Muscle layer of colon (tissue), 2 donors: Measurements from ENCODE around the gene RNU5D-1.

Source experiments
- H3K27ac ChIP-seq: one replicate; pipeline ENCODE4 v1.7.0; 2013; ENCODE audit warnings: low read depth, mild to moderate bottlenecking, low read length, moderate library complexity
- H3K27me3 ChIP-seq, 2 donors: one replicate each; pipeline ENCODE4 v1.7.0; 2013; ENCODE audit warnings: low read length in 2 of 2, mild to moderate bottlenecking in 2 of 2; ENCODE audit not compliant: insufficient read depth in 2 of 2, control insufficient read depth in 1 of 2
- H3K36me3 ChIP-seq: one replicate; pipeline ENCODE4 v1.7.0; 2013; ENCODE audit warnings: mild to moderate bottlenecking, low read length; ENCODE audit not compliant: insufficient read depth
- H3K4me1 ChIP-seq: one replicate; pipeline ENCODE4 v1.7.0; 2013; ENCODE audit warnings: mild to moderate bottlenecking, low read length; ENCODE audit not compliant: insufficient read depth
- H3K4me3 ChIP-seq, 2 donors: one replicate each; pipeline ENCODE4 v1.7.0; 2013; ENCODE audit warnings: low read length in 2 of 2, low read depth in 1 of 2, mild to moderate bottlenecking in 1 of 2, moderate library complexity in 1 of 2
- H3K9ac ChIP-seq: one replicate; pipeline ENCODE4 v1.7.0; 2013; ENCODE audit warnings: low read length
- H3K9me3 ChIP-seq: one replicate; pipeline ENCODE4 v1.7.0; 2013; ENCODE audit warnings: mild to moderate bottlenecking, low read length
- donor health status: abdominal sarcoma.
- donor health status: Adenocarcinoma of cecum.

RNU5D-1 gene

GRCh38 chr1:44695671-44696070 is 35.3 kb downstream of the RNU5D-1 start:
- no peaks in the 10 kb centered on the region for H3K4me1 ChIP-seq
- no peaks in the 10 kb centered on the region for H3K9me3 ChIP-seq
- no peaks in the 10 kb centered on the region for H3K36me3 ChIP-seq
- H3K9ac ChIP-seq, result no peak overlapping the region
- no peak overlapping the region for H3K4me3 ChIP-seq
- H3K27me3 ChIP-seq, result no peaks in the 10 kb centered on the region
- H3K27ac ChIP-seq, result no peak overlapping the region

- no peaks in the 10 kb centered on the region for H3K36me3 ChIP-seq
- no peak overlapping the region for H3K9ac ChIP-seq
- H3K4me3 ChIP-seq, result no peak overlapping the region
- H3K27ac ChIP-seq, result no peak overlapping the region
- no peaks in the 10 kb centered on the region for H3K9me3 ChIP-seq
- H3K4me1 ChIP-seq, result no peaks in the 10 kb centered on the region
- no peaks in the 10 kb centered on the region for H3K27me3 ChIP-seq
Measured at GRCh38 chr1:44694863-44695478, 36.0 kb downstream of the RNU5D-1 start.

DNA sequence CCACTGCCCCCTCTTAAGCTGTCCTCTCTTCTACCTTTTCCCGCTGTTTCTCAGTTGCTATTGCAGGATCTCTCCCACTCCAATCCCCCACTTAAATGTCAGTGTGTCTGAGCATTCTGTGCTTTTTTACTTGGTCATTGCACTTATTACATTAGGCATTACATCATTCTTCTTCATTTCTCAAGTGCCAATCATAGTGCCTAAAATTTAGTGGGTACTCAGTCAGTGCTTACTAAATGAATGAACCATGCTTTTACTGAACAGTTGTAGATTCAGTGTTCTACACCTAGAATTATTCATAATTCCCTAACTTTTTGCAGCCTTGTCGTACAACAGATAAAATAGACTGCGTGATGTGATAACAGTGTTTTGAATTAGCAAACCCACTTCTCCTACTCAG is 37.1 kb downstream of the RNU5D-1 start:
- Histone ChIP-seq H3K36me3 (no peaks in the 10 kb centered on the region), H3K4me1 (no peaks in the 10 kb centered on the region), H3K27me3 (no peaks in the 10 kb centered on the region), H3K27ac (no peak overlapping the region), H3K4me3 (no peak overlapping the region), H3K9ac (no peak overlapping the region), H3K9me3 (no peaks in the 10 kb centered on the region)

GRCh38 chr1:44693159-44693558 is 37.8 kb downstream of the RNU5D-1 start:
- Histone ChIP-seq H3K9me3 (no peaks in the 10 kb centered on the region), H3K4me3 (no peak overlapping the region), H3K4me1 (no peaks in the 10 kb centered on the region), H3K9ac (no peak overlapping the region), H3K36me3 (no peaks in the 10 kb centered on the region), H3K27ac (no peak overlapping the region), H3K27me3 (no peaks in the 10 kb centered on the region)

- Histone ChIP-seq H3K9ac (no peak overlapping the region), H3K27me3 (no peaks in the 10 kb centered on the region), H3K4me3 (no peak overlapping the region), H3K36me3 (no peaks in the 10 kb centered on the region), H3K4me1 (no peaks in the 10 kb centered on the region), H3K27ac (no peak overlapping the region), H3K9me3 (no peaks in the 10 kb centered on the region)
Measured at GRCh38 chr1:44689447-44689765, 41.6 kb downstream of the RNU5D-1 start.

GRCh38 chr1:44688760-44689446 is 42.1 kb downstream of the RNU5D-1 start:
- Histone ChIP-seq H3K4me3 (no peak overlapping the region), H3K27me3 (no peaks in the 10 kb centered on the region), H3K9me3 (no peaks in the 10 kb centered on the region), H3K4me1 (no peaks in the 10 kb centered on the region), H3K27ac (no peak overlapping the region), H3K36me3 (no peaks in the 10 kb centered on the region), H3K9ac (no peak overlapping the region)

- Histone ChIP-seq H3K4me3 (no peak overlapping the region), H3K9ac (no peak overlapping the region), H3K4me1 (no peaks in the 10 kb centered on the region)
Measured at GRCh38 chr1:44685881-44686280, 45.1 kb downstream of the RNU5D-1 start.

DNA sequence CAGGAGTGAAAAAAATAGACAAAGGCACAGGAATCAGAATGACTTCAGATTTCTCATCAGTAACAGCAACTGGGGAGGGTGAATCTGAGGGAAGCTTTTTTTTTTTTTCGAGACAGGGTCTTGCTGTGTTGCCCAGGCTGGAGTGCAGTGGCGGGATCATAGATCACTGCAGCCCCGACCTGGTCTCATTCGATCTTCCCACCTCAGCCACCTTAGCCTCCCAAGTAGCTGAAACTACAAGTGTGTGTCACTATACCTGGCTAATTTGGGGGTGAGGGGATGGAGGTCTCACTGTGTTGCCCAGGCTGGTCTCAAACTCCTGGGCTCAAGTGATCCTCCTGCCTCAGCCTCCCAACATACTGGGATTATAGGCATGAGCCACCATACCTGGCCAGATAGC is 45.8 kb downstream of the RNU5D-1 start:
- Histone ChIP-seq H3K4me1 (no peaks in the 10 kb centered on the region), H3K27me3 (no peaks in the 10 kb centered on the region), H3K9ac (no peak overlapping the region), H3K9me3 (no peaks in the 10 kb centered on the region), H3K27ac (no peak overlapping the region), H3K4me3 (no peak overlapping the region), H3K36me3 (no peaks in the 10 kb centered on the region)

More at GRCh38 chr1:44685881-44686280, 45.1 kb downstream of the RNU5D-1 start:
- no peaks in the 10 kb centered on the region for H3K27me3 ChIP-seq
- no peaks in the 10 kb centered on the region for H3K9me3 ChIP-seq
- H3K36me3 ChIP-seq, result no peaks in the 10 kb centered on the region
- no peak overlapping the region for H3K27ac ChIP-seq

DNA sequence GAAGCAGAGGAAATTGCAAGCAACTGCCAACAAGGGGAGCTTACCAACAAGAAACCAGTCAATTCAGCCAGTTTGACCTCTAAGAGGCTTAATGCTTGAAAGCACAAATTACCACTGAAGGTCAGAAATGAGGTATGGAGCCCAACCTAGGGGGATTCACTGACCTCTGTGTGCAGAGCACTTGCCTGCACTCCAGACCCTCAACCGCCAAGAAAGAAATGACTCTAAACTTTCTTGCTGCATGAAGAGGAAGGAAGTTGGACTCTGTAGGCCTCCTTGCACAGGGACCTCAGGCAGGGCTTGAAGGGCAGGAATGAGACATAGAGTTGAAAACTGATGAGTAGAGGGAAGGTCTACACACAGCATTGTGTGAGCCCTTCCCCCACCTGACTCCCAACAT is 46.4 kb downstream of the RNU5D-1 start:
- Histone ChIP-seq H3K27ac (no peak overlapping the region), H3K4me3 (no peak overlapping the region), H3K9me3 (no peaks in the 10 kb centered on the region), H3K27me3 (no peaks in the 10 kb centered on the region), H3K36me3 (no peaks in the 10 kb centered on the region), H3K9ac (no peak overlapping the region), H3K4me1 (no peaks in the 10 kb centered on the region)

GRCh38 chr1:44682883-44683265 is 48.1 kb downstream of the RNU5D-1 start:
- Histone ChIP-seq H3K9ac (no peak overlapping the region), H3K27ac (no peak overlapping the region), H3K4me3 (no peak overlapping the region), H3K36me3 (no peaks in the 10 kb centered on the region), H3K9me3 (no peaks in the 10 kb centered on the region), H3K4me1 (no peaks in the 10 kb centered on the region), H3K27me3 (no peaks in the 10 kb centered on the region)

DNA sequence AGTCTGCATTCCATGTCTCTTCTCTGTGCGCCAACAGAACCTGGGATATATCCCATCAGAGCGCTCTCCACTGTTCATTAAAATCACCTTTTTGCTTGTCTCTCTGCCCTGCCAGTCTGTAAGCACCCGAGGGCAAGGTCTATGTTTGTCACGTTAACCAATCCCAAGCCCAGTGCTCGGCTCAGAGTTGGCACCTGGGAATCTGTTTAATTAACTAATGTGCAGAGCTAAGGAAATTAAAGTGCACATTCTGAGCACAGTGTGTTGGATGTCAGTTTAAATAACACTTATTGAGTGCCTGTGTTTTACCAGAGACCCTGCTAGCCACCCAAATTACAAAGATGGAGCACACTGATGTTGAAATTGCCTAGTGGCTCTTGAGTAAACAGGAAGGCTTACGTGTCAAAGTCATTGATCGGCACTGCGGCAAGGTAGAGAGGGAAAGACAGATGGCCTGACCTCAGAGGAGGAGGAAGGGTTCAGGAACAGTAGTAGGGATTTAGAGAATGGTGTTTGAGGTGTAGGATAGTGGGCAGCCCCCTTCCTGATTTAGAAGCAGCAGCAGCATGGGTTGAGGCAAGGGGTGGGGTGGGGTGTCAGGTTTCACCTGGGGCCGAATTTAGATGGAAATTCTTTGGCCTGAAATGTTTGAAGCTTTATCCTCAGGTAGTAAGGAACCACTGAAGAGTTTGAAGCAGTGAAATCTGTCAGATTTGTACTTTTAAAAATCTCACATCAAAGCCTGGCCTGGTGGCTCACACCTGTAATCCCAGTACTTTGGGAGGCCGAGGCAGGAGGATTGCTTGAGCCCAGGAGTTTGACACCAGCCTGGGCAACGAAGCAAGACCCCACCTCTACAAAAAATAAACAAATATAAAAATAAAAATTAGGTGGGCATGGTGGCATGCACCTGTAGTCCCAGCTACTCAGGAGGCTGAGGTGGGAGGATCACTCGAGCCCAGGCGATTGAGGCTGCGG is 48.8 kb downstream of the RNU5D-1 start:
- no peak overlapping the region for H3K9ac ChIP-seq

More for the DNA sequence above, 48.8 kb downstream of the RNU5D-1 start:
- Histone ChIP-seq H3K27me3 (no peaks in the 10 kb centered on the region), H3K36me3 (no peaks in the 10 kb centered on the region), H3K4me3 (no peak overlapping the region), H3K9me3 (no peaks in the 10 kb centered on the region), H3K4me1 (no peaks in the 10 kb centered on the region), H3K27ac (no peak overlapping the region)
